Measurements from ENCODE around the gene SFI1. TPM values are rescaled to one million over a fixed set of nuclear protein-coding genes. Genes with fewer than 3 reads are reported as not detected.
"Not testable (repeated sequence)": the region's sequence is repeated elsewhere in the genome, so short reads cannot be mapped to it uniquely, and the experiment has no call there.

Gene SFI1
- total and polyA plus RNA-seq, 2 experiments from 2014 or later, result 9.0 to 17.5 TPM

- H3F3A ChIP-seq (ENCODE audit: insufficient read depth), result peaks cover 7% of the 10 kb centered on the region; the same call in 1 of the 2 replicates
- H3K79me2 ChIP-seq (ENCODE audit: insufficient read depth), result peaks cover 27% of the 10 kb centered on the region
- peak overlapping the region; percentile 95 for H3K4me3 ChIP-seq
- no peaks in the 10 kb centered on the region for H3K27me3 ChIP-seq (replicated peaks; ENCODE audit: insufficient read depth)
- no peak for DNase-seq
- H3K36me3 ChIP-seq (ENCODE audit: low read depth), result no peaks in the 10 kb centered on the region
- in situ Hi-C loops (cut with MboI), result no loop called here
- H4K20me1 ChIP-seq (ENCODE audit: insufficient read depth), result no peaks in the 10 kb centered on the region
- no peaks in the 10 kb centered on the region for H3K9me3 ChIP-seq (ENCODE audit: low read depth)
- 71 to 75% methylated on average over 10 of the region's 10 CpGs for WGBS, 2 experiments (ENCODE audit: low coverage in 1 of 2, low lambda C conversion rate in 2 of 2, missing lambda C conversion rate in 2 of 2)
- peak overlapping the region; percentile 83 for H3K9ac ChIP-seq
- H3K4me2 ChIP-seq (ENCODE audit: unreplicated experiment), result peak overlapping the region; percentile 87
- no peaks in the 10 kb centered on the region for H3K4me1 ChIP-seq (ENCODE audit: insufficient read depth)
- no peak overlapping the region for H3K27ac ChIP-seq
- H2AFZ ChIP-seq, result peak overlapping the region; percentile 99
- no peak for TF ChIP-seq EZH2phosphoT487 (IDR thresholded peaks at IDR 0.05; ENCODE audit: insufficient read depth, low read depth)
- no peak for TF ChIP-seq EZH2 (IDR thresholded peaks at IDR 0.05; ENCODE audit: insufficient read depth, poor library complexity, severe bottlenecking)
- H3K9me2 ChIP-seq (ENCODE audit: insufficient read depth), result no peaks in the 10 kb centered on the region
These were observed 1.0 kb downstream of the SFI1 start for GRCh38 chr22:31497148-31497938.

DNA sequence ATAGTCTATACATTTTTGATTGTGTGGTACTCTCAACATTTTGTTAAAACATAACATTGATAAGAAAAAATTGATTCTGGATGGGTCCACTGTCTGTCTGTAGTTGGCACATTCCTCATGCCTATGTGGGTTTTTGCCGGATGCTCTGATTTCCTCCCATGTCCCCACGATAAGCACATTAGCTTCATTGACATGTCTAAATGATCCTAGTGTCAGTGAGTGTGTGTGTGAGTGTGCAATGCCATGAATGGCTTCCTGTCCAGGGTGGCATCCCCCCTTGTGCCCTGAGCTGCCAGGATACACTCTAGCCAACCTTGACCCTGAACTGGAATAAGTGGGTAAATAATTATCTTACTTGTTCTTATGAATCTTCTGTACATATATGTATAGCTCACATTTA is 5.4 kb downstream of the SFI1 start:
- TF ChIP-seq EZH2phosphoT487 (IDR thresholded peaks at IDR 0.05; ENCODE audit: insufficient read depth, low read depth) (no peak), EZH2 (IDR thresholded peaks at IDR 0.05; ENCODE audit: insufficient read depth, poor library complexity, severe bottlenecking) (no peak)
- Histone ChIP-seq H4K20me1 (ENCODE audit: insufficient read depth) (no peaks in the 10 kb centered on the region), H2AFZ (no peak overlapping the region), H3K27ac (no peak overlapping the region), H3K4me1 (ENCODE audit: insufficient read depth) (peaks cover 11% of the 10 kb centered on the region), H3K9me2 (ENCODE audit: insufficient read depth) (no peaks in the 10 kb centered on the region), H3K36me3 (ENCODE audit: low read depth) (no peaks in the 10 kb centered on the region), H3F3A (ENCODE audit: insufficient read depth) (peaks cover 5% of the 10 kb centered on the region), H3K4me2 (ENCODE audit: unreplicated experiment) (no peak overlapping the region), H3K9ac (no peak overlapping the region), H3K79me2 (ENCODE audit: insufficient read depth) (peaks cover 56% of the 10 kb centered on the region), H3K4me3 (no peak overlapping the region), H3K27me3 (replicated peaks; ENCODE audit: insufficient read depth) (no peaks in the 10 kb centered on the region), H3K9me3 (ENCODE audit: low read depth) (no peaks in the 10 kb centered on the region)
- DNase-seq, result no peak
- WGBS, 2 experiments (ENCODE audit: low coverage in 1 of 2, low lambda C conversion rate in 2 of 2, missing lambda C conversion rate in 2 of 2), result 97 to 98% methylated on average over 2 of the region's 2 CpGs
- in situ Hi-C loops (cut with MboI), result no loop called here

GRCh38 chr22:31503211-31503964 is 7.1 kb downstream of the SFI1 start:
- H3K27me3 ChIP-seq (replicated peaks; ENCODE audit: insufficient read depth), result no peaks in the 10 kb centered on the region
- no peak for TF ChIP-seq EZH2phosphoT487 (IDR thresholded peaks at IDR 0.05; ENCODE audit: insufficient read depth, low read depth)
- no peak overlapping the region for H2AFZ ChIP-seq
- peaks cover 11% of the 10 kb centered on the region for H3K4me1 ChIP-seq (ENCODE audit: insufficient read depth)
- H4K20me1 ChIP-seq (ENCODE audit: insufficient read depth), result no peaks in the 10 kb centered on the region
- H3K79me2 ChIP-seq (ENCODE audit: insufficient read depth), result peaks cover 39% of the 10 kb centered on the region
- H3K9me2 ChIP-seq (ENCODE audit: insufficient read depth), result no peaks in the 10 kb centered on the region
- H3K9ac ChIP-seq, result no peak overlapping the region
- H3K36me3 ChIP-seq (ENCODE audit: low read depth), result no peaks in the 10 kb centered on the region
- H3K27ac ChIP-seq, result no peak overlapping the region; the same call in 1 of the 2 replicates
- in situ Hi-C loops (cut with MboI), result no loop called here
- no peak overlapping the region for H3K4me2 ChIP-seq (ENCODE audit: unreplicated experiment)
- peaks cover 5% of the 10 kb centered on the region for H3F3A ChIP-seq (ENCODE audit: insufficient read depth)
- no peaks in the 10 kb centered on the region for H3K9me3 ChIP-seq (ENCODE audit: low read depth)
- DNase-seq, result no peak
- 95 to 98% methylated on average over 14 of the region's 14 CpGs for WGBS, 2 experiments (ENCODE audit: low coverage in 1 of 2, low lambda C conversion rate in 2 of 2, missing lambda C conversion rate in 2 of 2)
- no peak overlapping the region for H3K4me3 ChIP-seq

- no peaks in the 10 kb centered on the region for H3K9me3 ChIP-seq (ENCODE audit: low read depth)
- peaks cover 5% of the 10 kb centered on the region for H3F3A ChIP-seq (ENCODE audit: insufficient read depth)
- H3K27ac ChIP-seq, result peak overlapping the region; percentile 63
- WGBS, 2 experiments (ENCODE audit: low coverage in 1 of 2, low lambda C conversion rate in 2 of 2, missing lambda C conversion rate in 2 of 2), result 55 to 56% methylated on average over 4 of the region's 4 CpGs
- H3K4me2 ChIP-seq (ENCODE audit: unreplicated experiment), result peak overlapping the region; percentile 28
- H3K9ac ChIP-seq, result no peak overlapping the region
- peak overlapping the region; percentile 36 for H2AFZ ChIP-seq
- peaks cover 11% of the 10 kb centered on the region for H3K4me1 ChIP-seq (ENCODE audit: insufficient read depth)
- DNase-seq, result peak; percentile 71
- H3K79me2 ChIP-seq (ENCODE audit: insufficient read depth), result peaks cover 38% of the 10 kb centered on the region
- no peak for TF ChIP-seq EZH2 (IDR thresholded peaks at IDR 0.05; ENCODE audit: insufficient read depth, poor library complexity, severe bottlenecking)
- TF ChIP-seq EZH2phosphoT487 (IDR thresholded peaks at IDR 0.05; ENCODE audit: insufficient read depth, low read depth), result no peak
- H4K20me1 ChIP-seq (ENCODE audit: insufficient read depth), result no peaks in the 10 kb centered on the region
- H3K9me2 ChIP-seq (ENCODE audit: insufficient read depth), result no peaks in the 10 kb centered on the region
- in situ Hi-C loops (cut with MboI), result no loop called here
- H3K4me3 ChIP-seq, result no peak overlapping the region
- H3K36me3 ChIP-seq (ENCODE audit: low read depth), result no peaks in the 10 kb centered on the region
- no peaks in the 10 kb centered on the region for H3K27me3 ChIP-seq (replicated peaks; ENCODE audit: insufficient read depth)
These were observed 7.9 kb downstream of the SFI1 start for GRCh38 chr22:31504282-31504681.

DNA sequence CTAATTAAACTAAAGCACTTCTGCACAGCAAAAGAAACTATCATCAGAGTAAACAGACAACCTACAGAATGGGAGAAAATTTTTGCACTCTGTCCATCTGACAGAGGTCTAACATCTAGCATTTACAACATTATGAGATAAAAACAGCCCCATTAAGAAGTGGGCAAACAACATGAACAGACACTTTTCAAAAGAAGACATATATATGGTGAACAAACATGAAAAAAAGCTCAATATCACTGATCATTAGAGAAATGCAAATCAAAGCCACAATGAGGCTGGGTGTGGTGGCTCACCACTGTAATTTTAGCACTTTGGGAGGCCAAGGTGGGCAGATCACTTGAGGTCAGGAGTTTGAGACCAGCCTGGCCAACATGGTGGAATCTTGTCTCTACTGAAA is 11.2 kb downstream of the SFI1 start:
- H3K9ac ChIP-seq; H3F3A ChIP-seq (ENCODE audit: insufficient read depth); in situ Hi-C loops (cut with MboI); H3K9me3 ChIP-seq (ENCODE audit: low read depth); H3K36me3 ChIP-seq (ENCODE audit: low read depth); H3K9me2 ChIP-seq (ENCODE audit: insufficient read depth); H3K4me2 ChIP-seq (ENCODE audit: unreplicated experiment); H3K27me3 ChIP-seq (replicated peaks; ENCODE audit: insufficient read depth); H4K20me1 ChIP-seq (ENCODE audit: insufficient read depth); DNase-seq; H3K27ac ChIP-seq; H3K4me3 ChIP-seq; H2AFZ ChIP-seq: not testable (repeated sequence)
- Histone ChIP-seq H3K4me1 (ENCODE audit: insufficient read depth) (peaks cover 11% of the 10 kb centered on the region), H3K79me2 (ENCODE audit: insufficient read depth) (peaks cover 35% of the 10 kb centered on the region)
